COR-L47 (cell line): ENCODE data around the gene SAXO1.
"Not testable (repeated sequence)": the region's sequence is repeated elsewhere in the genome, so short reads cannot be mapped to it uniquely, and the experiment has no call there.

Source experiments
- DNase-seq: peaks from one replicate; lab custom pipeline; 2025; lab: John Stamatoyannopoulos, UW

The SAXO1 gene

GRCh38 chr9:18999173-18999785 is 33.7 kb downstream of the SAXO1 start:
- no peak for DNase-seq

- DNase-seq = no peak
Measured at GRCh38 chr9:18997151-18997550, 35.9 kb downstream of the SAXO1 start.

- DNase-seq = no peak
Measured at GRCh38 chr9:18996211-18996610, 36.8 kb downstream of the SAXO1 start.

- no peak for DNase-seq
Measured at GRCh38 chr9:18994263-18994916, 38.6 kb downstream of the SAXO1 start.

GRCh38 chr9:18991197-18991596 is 41.8 kb downstream of the SAXO1 start:
- not testable (repeated sequence) for DNase-seq

- DNase-seq = no peak
Measured at GRCh38 chr9:18990494-18990893, 42.5 kb downstream of the SAXO1 start.

- DNase-seq = no peak
Measured at GRCh38 chr9:18989865-18990264, 43.1 kb downstream of the SAXO1 start.

- no peak for DNase-seq
Measured at GRCh38 chr9:18989097-18989496, 43.9 kb downstream of the SAXO1 start.

GRCh38 chr9:18988003-18988402 is 45.0 kb downstream of the SAXO1 start:
- no peak for DNase-seq

GRCh38 chr9:18985996-18986395 is 47.0 kb downstream of the SAXO1 start:
- no peak for DNase-seq

GRCh38 chr9:18985464-18985951 is 47.5 kb downstream of the SAXO1 start:
- DNase-seq = no peak

- no peak for DNase-seq
Measured at GRCh38 chr9:18982262-18982620, 50.8 kb downstream of the SAXO1 start.

- DNase-seq = no peak
Measured at GRCh38 chr9:18981476-18982261, 51.3 kb downstream of the SAXO1 start.

GRCh38 chr9:18980189-18980588 is 52.8 kb downstream of the SAXO1 start:
- DNase-seq = no peak

GRCh38 chr9:18979367-18979766 is 53.6 kb downstream of the SAXO1 start:
- no peak for DNase-seq

- no peak for DNase-seq
Measured at GRCh38 chr9:18978188-18978587, 54.8 kb downstream of the SAXO1 start.

- no peak for DNase-seq
Measured at GRCh38 chr9:18976709-18977531, 56.1 kb downstream of the SAXO1 start.

- DNase-seq = no peak
Measured at GRCh38 chr9:18976221-18976708, 56.7 kb downstream of the SAXO1 start.

- no peak for DNase-seq
Measured at GRCh38 chr9:18973348-18973747, 59.7 kb downstream of the SAXO1 start.

- no peak for DNase-seq
Measured at GRCh38 chr9:18972675-18973074, 60.3 kb downstream of the SAXO1 start.

GRCh38 chr9:18971909-18972308 is 61.1 kb downstream of the SAXO1 start:
- no peak for DNase-seq

GRCh38 chr9:18971404-18971803 is 61.6 kb downstream of the SAXO1 start:
- no peak for DNase-seq
